H1 (cell line): ENCODE measurements around the gene DOK7. TPM values are rescaled to one million over a fixed set of nuclear protein-coding genes. Genes with fewer than 3 reads are reported as not detected.

Experiments
- CTCF ChIA-PET: fragments of 300-600 bp; sonication (Branson Sonifier 250); formaldehyde crosslinking; loops from one replicate; lab custom pipeline; 2021; ENCODE audit not compliant: partially characterized antibody; lab: Charles Lee
- POLR2A ChIA-PET: fragments of 300-600 bp; sonication (Branson Sonifier 250); formaldehyde crosslinking; loops from one replicate; lab custom pipeline; 2021; ENCODE audit warnings: inconsistent platforms; ENCODE audit not compliant: partially characterized antibody; lab: Charles Lee
- DNase-seq, 2 experiments: peaks; one replicate each; pipeline versions ENCODE4 v3.0.0 to v3.0.0-alpha.2; 2010 to 2022; ENCODE audit warnings: low spot score in 2 of 2, low read depth in 1 of 2, mixed read lengths in 1 of 2
- FAIRE-seq: peaks from 2 replicates; lab custom pipeline; 2011; peaks lifted over from hg19 to GRCh38; lab: Jason Lieb, UNC
- H2AFZ ChIP-seq: 2 replicates; pipeline ENCODE4 v1.8.1; 2012; ENCODE audit warnings: low read length, inconsistent platforms
- H2AK5ac ChIP-seq: 2 replicates; pipeline ENCODE4 v1.6.1; 2013; ENCODE audit warnings: low read depth, low read length
- H2BK120ac ChIP-seq: replicated peaks from 2 replicates; pipeline ENCODE3; 2013; ENCODE audit warnings: low read depth, low read length, inconsistent platforms
- H2BK12ac ChIP-seq: 2 replicates; pipeline ENCODE4 v1.6.1; 2013; ENCODE audit warnings: low read depth, low read length
- H2BK15ac ChIP-seq: 2 replicates; pipeline ENCODE4 v1.6.1; 2013; ENCODE audit warnings: low read length
- H2BK20ac ChIP-seq: 2 replicates; pipeline ENCODE4 v1.6.1; 2013; ENCODE audit warnings: low read length
- H2BK5ac ChIP-seq: 2 replicates; pipeline ENCODE4 v1.6.1; 2013; ENCODE audit warnings: low read depth, low read length
- H3K14ac ChIP-seq: 2 replicates; pipeline ENCODE4 v1.6.1; 2013; ENCODE audit warnings: inconsistent platforms; ENCODE audit not compliant: insufficient read length
- H3K18ac ChIP-seq: 2 replicates; pipeline ENCODE4 v1.6.1; 2013; ENCODE audit warnings: low read length; ENCODE audit errors: extremely low read depth
- H3K23ac ChIP-seq: 2 replicates; pipeline ENCODE4 v1.6.1; 2013; ENCODE audit warnings: inconsistent platforms; ENCODE audit not compliant: insufficient read length
- H3K23me2 ChIP-seq: 2 replicates; pipeline ENCODE4 v1.6.1; 2013; ENCODE audit warnings: low read depth, low read length
- H3K27ac ChIP-seq: 2 replicates; pipeline ENCODE4 v1.6.1; 2011; ENCODE audit warnings: low read depth, low read length, inconsistent platforms
- H3K27me3 ChIP-seq, 4 experiments: replicated peaks in 1 of 4; 1 replicate in 1 of 4; 2 replicates in 3 of 4; pipeline versions ENCODE4 v1.6.1 to v1.8.1; 2011 to 2013; ENCODE audit warnings: low read length in 3 of 4, mild to moderate bottlenecking in 3 of 4, inconsistent platforms in 2 of 4, mixed read lengths in 2 of 4, moderate library complexity in 1 of 4; ENCODE audit not compliant: control insufficient read depth in 3 of 4, insufficient read depth in 3 of 4; ENCODE audit errors: extremely low read depth in 1 of 4
- H3K36me3 ChIP-seq, 4 experiments: 2 replicates each; pipeline versions ENCODE4 v1.6.1 to v1.8.1; 2011 to 2013; ENCODE audit warnings: mild to moderate bottlenecking in 4 of 4, low read length in 3 of 4, moderate library complexity in 2 of 4, control low read depth in 1 of 4, inconsistent platforms in 1 of 4; ENCODE audit not compliant: insufficient read depth in 4 of 4, control insufficient read depth in 2 of 4
- H3K4ac ChIP-seq: replicated peaks from 2 replicates; pipeline ENCODE3; 2013; ENCODE audit warnings: low read length, low read depth, mixed read lengths, inconsistent platforms; ENCODE audit not compliant: insufficient read length
- H3K4me1 ChIP-seq, 4 experiments: replicated peaks in 1 of 4; 1 replicate in 1 of 4; 2 replicates in 3 of 4; pipeline versions ENCODE4 v1.6.1 to v1.8.1; 2011 to 2013; ENCODE audit warnings: low read length in 3 of 4, inconsistent platforms in 2 of 4, mixed read lengths in 1 of 4; ENCODE audit not compliant: insufficient read depth in 4 of 4, control insufficient read depth in 3 of 4
- H3K4me2 ChIP-seq, 2 experiments: 2 replicates each; pipeline versions ENCODE4 v1.6.1 to v1.8.1; 2011 to 2013; ENCODE audit warnings: low read depth in 2 of 2, low read length in 2 of 2, control low read depth in 1 of 2, inconsistent platforms in 1 of 2, mild to moderate bottlenecking in 1 of 2; ENCODE audit not compliant: insufficient read depth in 1 of 2
- H3K4me3 ChIP-seq, 4 experiments: fragments of 200-600, 300-600 bp in 1 of 4; sonication (generic), shearing (Covaris generic), sonication (Bioruptor Twin) in 1 of 4; 2 replicates each; pipeline versions ENCODE4 v1.5.1 to v1.8.1; 2011 to 2016; ENCODE audit warnings: low read length in 4 of 4, low read depth in 3 of 4, control low read depth in 2 of 4, inconsistent platforms in 2 of 4, mild to moderate bottlenecking in 2 of 4, mixed read lengths in 1 of 4, moderate library complexity in 1 of 4; ENCODE audit not compliant: insufficient read depth in 2 of 4; ENCODE audit errors: extremely low read depth in 1 of 4
- H3K56ac ChIP-seq: replicated peaks from 2 replicates; pipeline ENCODE3; 2013; ENCODE audit warnings: low read depth, mild to moderate bottlenecking, mixed read lengths, low read length, inconsistent platforms; ENCODE audit not compliant: insufficient read length
- H3K79me1 ChIP-seq: 2 replicates; pipeline ENCODE4 v1.6.1; 2013; ENCODE audit warnings: low read depth, low read length, control low read depth
- H3K79me2 ChIP-seq, 2 experiments: 2 replicates each; pipeline versions ENCODE4 v1.6.1 to v1.8.1; 2012 to 2013; ENCODE audit warnings: low read length in 2 of 2, mild to moderate bottlenecking in 2 of 2, inconsistent platforms in 1 of 2; ENCODE audit not compliant: insufficient read depth in 2 of 2, control insufficient read depth in 1 of 2
- H3K9ac ChIP-seq, 4 experiments: replicated peaks in 1 of 4; 1 replicate in 1 of 4; 2 replicates in 3 of 4; pipeline versions ENCODE4 v1.6.1 to v1.8.1; 2011 to 2013; ENCODE audit warnings: low read depth in 3 of 4, low read length in 3 of 4, control low read depth in 2 of 4, mild to moderate bottlenecking in 2 of 4, moderate library complexity in 2 of 4, inconsistent platforms in 1 of 4; ENCODE audit errors: extremely low read depth in 1 of 4
- H3K9me3 ChIP-seq, 2 experiments: 2 replicates each; pipeline versions ENCODE4 v1.6.1 to v1.8.1; 2012 to 2013; ENCODE audit warnings: mild to moderate bottlenecking in 2 of 2, moderate library complexity in 2 of 2, control low read depth in 1 of 2, inconsistent platforms in 1 of 2, low read depth in 1 of 2, low read length in 1 of 2, mixed read lengths in 1 of 2; ENCODE audit not compliant: insufficient read depth in 2 of 2
- H4K20me1 ChIP-seq, 2 experiments: replicated peaks in 1 of 2; 2 replicates each; pipeline versions ENCODE3 to v1.8.1; 2011 to 2013; ENCODE audit warnings: inconsistent platforms in 2 of 2, low read length in 2 of 2, mild to moderate bottlenecking in 1 of 2; ENCODE audit not compliant: insufficient read depth in 2 of 2, control insufficient read depth in 1 of 2
- H4K5ac ChIP-seq: 2 replicates; pipeline ENCODE4 v1.6.1; 2013; ENCODE audit warnings: low read length, low read depth, mixed read lengths, inconsistent platforms; ENCODE audit not compliant: insufficient read length
- H4K8ac ChIP-seq: 2 replicates; pipeline ENCODE4 v1.8.0; 2013; ENCODE audit warnings: mild to moderate bottlenecking, moderate library complexity, low read length, inconsistent platforms; ENCODE audit not compliant: insufficient read depth; ENCODE audit errors: extremely low read depth
- H4K91ac ChIP-seq: replicated peaks from 2 replicates; pipeline ENCODE3; 2013; ENCODE audit warnings: low read length, mixed read lengths, inconsistent platforms; ENCODE audit not compliant: insufficient read length
- BCL11A ChIP-seq, 2 experiments: IDR thresholded peaks; one replicate each; pipeline ENCODE4 v1.6.1; 2011; ENCODE audit warnings: low read depth in 2 of 2, low read length in 2 of 2, mild to moderate bottlenecking in 2 of 2
- WGBS, 2 experiments: shearing (Covaris generic) in 1 of 2; methylation state at CpG; one replicate each; pipeline versions ENCODE4 v1.1.6 to v1.1.7; 2013 to 2015; ENCODE audit warnings: low lambda C conversion rate in 2 of 2, mixed read lengths in 2 of 2, inconsistent platforms in 1 of 2, low coverage in 1 of 2, missing lambda C conversion rate in 1 of 2; ENCODE audit not compliant: insufficient replicate concordance in 2 of 2, insufficient coverage in 1 of 2, insufficient read length in 1 of 2; ENCODE audit errors: extremely low coverage in 1 of 2, missing lambda C conversion rate in 1 of 2; 5-methylcytosine and 5-hydroxymethylcytosine counted together
- polyA plus RNA-seq, 7 experiments: library from polyadenylated mRNA; depleted of rRNA in 3 of 7; stranded (reverse) in 5 of 7; unstranded in 2 of 7; fragments of >200 nt in 5 of 7; fragments of 200-250 nt in 2 of 7; gene quantifications; 1 replicate in 5 of 7; 2 replicates in 1 of 7; 4 replicates in 1 of 7; pipeline versions ENCODE4 v1.2.1 to v1.2.3, GENCODE V29; 2011 to 2013; ENCODE audit warnings: missing spikeins in 2 of 7, mixed read lengths in 2 of 7
- total RNA-seq: library from RNA; stranded (reverse); fragmentation: NEBNext Ultra II Directional; extraction: Animal tissue kit (Norgen Biotek cat#: 25700); gene quantifications from 2 replicates; pipeline ENCODE4 v1.2.1, GENCODE V29; 2021

Gene DOK7
- total and polyA plus RNA-seq, 2 of the 8 experiments (the other 6 are each of a cell fraction or from before 2014, with no cell fraction given), result 0.32 TPM; not detected in 1

DNA sequence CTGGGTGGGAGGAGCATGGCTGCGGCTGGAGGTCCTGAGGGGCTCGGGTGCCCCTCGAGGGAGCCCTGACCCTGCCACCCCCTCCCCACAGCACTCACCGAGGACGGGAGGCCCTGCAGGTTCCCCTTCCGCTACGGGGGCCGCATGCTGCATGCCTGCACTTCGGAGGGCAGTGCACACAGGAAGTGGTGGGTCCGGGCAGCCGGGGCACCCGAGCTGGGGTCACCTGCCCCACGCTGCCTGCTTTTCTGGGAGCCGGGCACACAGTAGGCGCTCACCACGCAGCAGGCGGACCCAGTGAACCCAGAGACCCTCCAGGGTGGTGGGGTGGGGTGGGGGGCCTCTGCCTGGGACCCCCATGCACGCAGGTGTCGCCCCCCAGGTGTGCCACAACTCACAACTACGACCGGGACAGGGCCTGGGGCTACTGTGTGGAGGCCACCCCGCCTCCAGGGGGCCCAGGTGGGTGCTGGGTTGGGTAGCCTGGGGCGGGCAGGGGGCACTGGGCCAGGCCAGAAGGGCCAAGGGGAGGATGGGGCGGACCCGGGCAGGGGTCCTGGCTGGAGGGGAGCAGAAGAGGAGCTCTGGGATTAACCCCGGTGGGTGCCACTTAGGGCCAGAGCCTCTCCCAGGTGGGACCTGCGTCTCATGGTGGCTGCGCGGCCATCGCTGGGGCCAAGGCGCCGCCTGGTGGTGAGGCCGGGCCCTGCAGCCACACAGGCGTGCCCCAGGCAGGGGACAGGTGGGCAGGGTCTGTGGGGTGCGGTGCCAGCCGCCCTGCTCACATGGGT, 20.0 kb upstream of the DOK7 start:
- Histone ChIP-seq H3K23ac (no peak overlapping the region), H3K79me2 (no peaks in the 10 kb centered on the region), H3K9ac (no peak overlapping the region), H3K36me3 (no peaks in the 10 kb centered on the region), H4K5ac (no peak overlapping the region), H2BK20ac (no peak overlapping the region), H3K4me1 (no peaks in the 10 kb centered on the region), H3K14ac (no peak overlapping the region), H4K91ac (no peak overlapping the region), H3K27ac (no peak overlapping the region), H3K18ac (peak overlapping the region; percentile 60; the same call in 1 of the 2 replicates), H3K4ac (no peak overlapping the region), H2BK120ac (no peak overlapping the region), H2BK15ac (no peak overlapping the region), H3K27me3 (no peaks in the 10 kb centered on the region), H3K4me3 (no peak overlapping the region), H2AK5ac (no peak overlapping the region), H2BK12ac (peak overlapping the region; percentile 17; the same call in 1 of the 2 replicates), H4K8ac (no peak overlapping the region; the same call in none of the 2 replicates), H3K9me3 (no peaks in the 10 kb centered on the region), H2BK5ac (no peak overlapping the region), H3K4me2 (no peak overlapping the region), H2AFZ (no peak overlapping the region), H3K23me2 (no peaks in the 10 kb centered on the region), H3K79me1 (no peaks in the 10 kb centered on the region), H3K56ac (no peak overlapping the region), H4K20me1 (no peaks in the 10 kb centered on the region)
- no peak for FAIRE-seq
- ChIA-PET CTCF (interaction anchor here (0.6 to 11.6 kb wide), 37 partner anchors 8 to 232 kb away, joined by 3 to 152 read pairs (median 5); partner anchors contain the start of genes DOK7 and MSANTD1), POLR2A (no interaction called here)
- peak in 1 of 2 experiments; percentile 93 for DNase-seq
- 80% methylated on average over 14 of the region's 36 CpGs; no CpG with 5 or more reads in 1 of the 2 experiments for WGBS, 2 experiments
- no peak for TF ChIP-seq BCL11A (IDR thresholded peaks at IDR 0.05; ENCODE audit: low read depth in 2 of 2, low read length in 2 of 2)
